GM18519 (cell line): Measurements from ENCODE around the gene ZNF217.
"Not testable (repeated sequence)": the region's sequence is repeated elsewhere in the genome, so short reads cannot be mapped to it uniquely, and the experiment has no call there.

Experiments used
- ATAC-seq: cut with Tn5 transposase; IDR thresholded peaks from one replicate; pipeline ENCODE4 v1.9.1; 2021; ENCODE audit warnings: mild to moderate bottlenecking, moderate library complexity; ENCODE audit not compliant: unreplicated experiment, low FRiP score

The ZNF217 gene

GRCh38 chr20:53584550-53584913 is 9.1 kb downstream of the ZNF217 start:
- ATAC-seq = not testable (repeated sequence)

DNA sequence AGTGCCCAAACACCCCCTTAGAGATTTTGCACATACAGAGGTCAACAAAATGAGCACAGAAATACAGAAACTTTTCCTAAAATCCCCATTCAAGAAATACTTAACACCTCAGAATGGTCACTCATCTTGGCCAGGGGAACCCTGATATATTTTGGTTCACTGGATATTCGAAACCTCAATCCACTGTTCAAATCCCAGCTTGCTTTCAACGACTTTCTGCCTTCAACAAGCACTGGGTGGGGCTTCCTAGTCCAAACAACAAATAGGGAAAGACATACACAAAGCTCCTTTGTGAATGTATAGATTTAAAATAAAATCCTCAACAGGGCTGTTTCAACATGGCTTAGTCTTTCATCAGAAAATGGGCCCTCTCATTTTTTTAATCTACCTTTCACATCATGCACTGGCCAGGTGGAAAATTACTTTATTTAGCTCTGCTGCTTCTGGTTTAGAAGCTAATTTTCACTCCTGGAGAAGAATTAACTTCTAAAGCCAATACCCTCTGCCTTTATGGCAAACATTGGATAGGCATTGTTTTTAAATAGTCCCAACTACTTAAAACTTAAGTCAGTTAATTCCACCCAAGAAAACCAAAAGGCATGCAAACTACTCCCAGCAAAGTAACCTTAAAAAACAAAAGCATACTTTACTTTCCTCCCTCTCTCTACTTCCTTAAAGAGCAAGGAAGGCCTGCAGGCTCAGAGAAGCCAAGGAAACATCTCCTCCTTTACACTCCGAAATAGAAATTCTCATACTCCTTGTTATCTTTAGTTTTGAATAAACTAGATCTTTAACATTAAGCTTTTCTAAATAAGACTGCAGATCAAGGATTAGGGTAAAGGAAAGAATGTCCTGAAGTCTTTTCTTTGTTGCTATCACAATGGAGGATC is 9.7 kb downstream of the ZNF217 start:
- not testable (repeated sequence) for ATAC-seq

DNA sequence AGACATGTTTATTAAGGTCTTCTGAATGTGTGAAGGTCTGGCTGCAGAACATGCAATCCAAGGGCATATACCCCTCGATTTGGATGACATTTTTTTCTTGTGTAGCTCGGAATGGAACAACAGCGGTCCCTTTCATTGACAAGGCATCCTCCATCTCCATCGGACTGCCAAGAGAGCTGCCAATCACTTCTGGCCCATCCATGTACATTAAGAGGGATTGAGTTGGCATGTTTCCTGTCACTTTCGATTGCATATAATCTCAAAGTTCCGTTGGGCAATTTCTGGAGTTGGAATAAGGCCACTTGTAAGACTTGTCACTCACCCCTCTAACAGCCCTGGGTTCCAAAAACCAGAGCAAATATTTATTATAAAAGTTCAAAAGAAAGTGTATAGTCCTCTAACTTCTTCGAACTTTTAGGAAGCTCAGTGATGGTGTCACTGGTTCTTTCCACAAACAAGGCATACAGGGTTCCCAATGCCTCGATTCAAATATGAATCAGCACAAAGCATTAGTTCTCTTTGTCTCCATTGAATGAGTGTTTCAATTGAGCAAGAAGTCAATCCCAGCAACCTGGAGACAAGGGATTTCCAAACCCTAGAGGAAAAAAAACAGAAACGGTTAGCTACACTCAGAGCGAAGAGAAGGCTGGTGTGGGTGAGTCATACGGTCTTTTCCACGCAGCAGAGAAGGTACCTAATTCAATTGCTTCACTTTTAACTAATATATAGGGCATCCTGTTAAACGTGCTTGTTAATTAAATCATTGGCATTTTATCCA is 10.9 kb downstream of the ZNF217 start:
- ATAC-seq = no peak

DNA sequence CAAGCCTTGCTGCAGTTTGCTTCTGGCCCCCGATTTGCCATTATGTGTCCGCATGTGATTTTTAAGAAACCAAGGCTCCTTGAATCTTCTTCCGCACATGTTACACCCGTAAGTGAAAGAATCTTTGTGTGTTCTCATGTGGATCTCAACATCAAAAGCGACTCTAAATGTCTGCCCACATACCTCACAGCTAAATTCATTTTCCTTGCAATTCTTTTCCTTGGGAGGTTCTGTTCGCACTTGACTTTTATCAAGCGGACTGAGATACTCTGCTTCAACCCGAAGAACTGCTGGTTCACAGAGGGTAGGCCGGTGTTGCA is 11.4 kb downstream of the ZNF217 start:
- ATAC-seq = no peak

DNA sequence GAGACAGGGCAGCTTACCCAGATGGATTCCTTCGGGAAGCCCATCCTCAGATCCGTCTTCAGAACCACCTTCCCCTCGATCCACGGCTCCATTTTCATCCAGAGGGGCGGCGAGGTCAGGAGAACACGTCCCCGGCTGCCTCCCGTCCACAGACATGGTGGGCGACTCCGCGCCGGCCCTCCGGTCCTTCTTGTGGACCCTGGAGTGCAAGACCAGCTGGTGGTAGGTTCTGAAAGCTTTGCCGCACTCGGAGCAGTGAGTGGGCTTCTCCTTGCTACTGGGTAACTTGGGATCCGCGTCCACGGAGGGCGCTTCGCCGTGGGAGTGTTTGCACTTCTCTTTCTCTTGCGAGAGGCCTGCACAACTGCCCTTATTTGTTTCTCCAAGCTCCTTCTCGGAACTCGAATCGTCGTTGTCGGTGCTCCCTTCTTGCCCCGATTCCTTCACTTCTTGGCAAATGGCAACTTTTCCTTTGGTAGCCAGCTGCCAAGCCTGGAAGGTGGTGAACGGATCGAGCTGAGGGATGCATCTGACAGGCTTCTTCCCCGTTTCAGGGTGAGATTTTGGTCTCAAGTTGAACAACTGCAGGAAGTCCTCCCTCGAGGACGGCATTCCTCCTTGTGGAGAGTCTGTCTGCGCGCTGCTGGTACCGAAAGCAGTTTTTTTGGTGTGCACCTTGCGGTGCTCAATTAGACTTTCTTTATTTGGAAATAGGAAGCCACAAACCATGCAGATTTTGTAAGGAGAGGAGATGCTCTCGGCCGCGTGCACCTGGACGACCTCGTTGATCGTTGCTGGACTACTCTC is 12.0 kb downstream of the ZNF217 start:
- no peak for ATAC-seq

DNA sequence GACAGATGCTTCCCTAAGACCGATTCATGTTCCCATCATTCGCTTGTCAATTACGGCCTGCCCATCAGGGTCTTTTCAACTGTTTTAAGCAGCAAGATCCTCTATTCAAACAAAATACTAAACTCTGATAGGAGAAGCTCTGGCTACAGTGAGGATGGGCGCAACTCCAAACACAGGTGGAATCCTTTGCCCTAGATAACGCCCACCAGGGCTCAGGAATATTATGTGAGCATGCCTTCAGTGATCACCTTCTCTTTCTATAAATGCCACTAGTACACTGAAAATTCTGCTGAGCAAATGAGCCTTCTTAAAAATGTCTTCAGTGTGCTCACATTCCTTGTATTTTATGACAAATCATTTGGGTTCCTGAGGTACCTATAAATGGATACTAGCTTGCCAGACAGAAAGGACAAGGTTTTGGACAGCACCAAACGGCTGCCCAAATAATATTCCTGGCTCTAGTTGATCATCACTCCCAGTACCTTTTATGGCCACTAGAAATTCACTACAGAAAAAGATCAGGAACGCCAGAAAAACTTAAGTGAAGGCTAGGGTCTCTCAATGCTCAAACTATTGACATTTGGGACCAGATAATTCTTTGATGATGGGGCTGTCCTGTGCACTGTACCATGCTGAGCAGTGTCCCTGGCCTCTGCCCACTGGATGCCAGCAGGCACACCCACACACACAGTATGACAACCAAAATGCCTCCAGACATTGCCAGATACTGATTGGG is 13.1 kb downstream of the ZNF217 start:
- no peak for ATAC-seq

GRCh38 chr20:53579581-53580375 is 13.9 kb downstream of the ZNF217 start:
- ATAC-seq = no peak

GRCh38 chr20:53579266-53579580 is 14.4 kb downstream of the ZNF217 start:
- no peak for ATAC-seq

DNA sequence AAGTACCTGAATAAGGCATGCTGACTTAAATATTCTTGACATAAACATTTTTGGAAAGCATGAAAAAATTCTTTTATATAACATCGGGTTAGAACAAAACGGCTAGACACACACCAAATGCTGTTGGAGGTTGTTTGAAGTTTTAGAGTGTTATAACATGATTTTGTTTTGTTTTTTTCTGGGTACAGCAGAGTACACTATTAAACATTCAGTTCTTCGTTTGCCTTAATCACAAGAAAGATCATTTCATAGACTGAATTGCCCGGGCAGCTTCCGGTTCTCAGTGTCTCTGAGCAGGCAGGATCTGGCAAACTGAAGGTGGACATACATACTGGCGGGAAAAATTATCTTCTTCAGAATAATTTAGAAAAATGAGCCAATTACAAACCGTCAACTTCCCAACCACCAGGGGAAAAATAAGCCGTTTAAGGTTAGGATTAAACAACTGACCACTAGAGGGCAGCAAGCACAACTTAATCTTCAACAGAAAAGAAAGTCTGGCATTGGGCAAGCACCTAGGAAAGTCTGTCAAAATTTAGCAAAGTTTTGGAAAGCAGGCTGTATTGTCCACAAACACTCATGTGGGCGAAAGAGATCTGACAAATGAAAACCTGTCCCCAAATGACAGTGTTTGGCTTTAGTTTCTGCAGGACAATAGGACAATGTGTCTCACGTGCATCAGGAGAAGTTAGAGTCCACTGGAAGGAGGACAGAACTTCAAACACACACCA is 15.0 kb downstream of the ZNF217 start:
- no peak for ATAC-seq

DNA sequence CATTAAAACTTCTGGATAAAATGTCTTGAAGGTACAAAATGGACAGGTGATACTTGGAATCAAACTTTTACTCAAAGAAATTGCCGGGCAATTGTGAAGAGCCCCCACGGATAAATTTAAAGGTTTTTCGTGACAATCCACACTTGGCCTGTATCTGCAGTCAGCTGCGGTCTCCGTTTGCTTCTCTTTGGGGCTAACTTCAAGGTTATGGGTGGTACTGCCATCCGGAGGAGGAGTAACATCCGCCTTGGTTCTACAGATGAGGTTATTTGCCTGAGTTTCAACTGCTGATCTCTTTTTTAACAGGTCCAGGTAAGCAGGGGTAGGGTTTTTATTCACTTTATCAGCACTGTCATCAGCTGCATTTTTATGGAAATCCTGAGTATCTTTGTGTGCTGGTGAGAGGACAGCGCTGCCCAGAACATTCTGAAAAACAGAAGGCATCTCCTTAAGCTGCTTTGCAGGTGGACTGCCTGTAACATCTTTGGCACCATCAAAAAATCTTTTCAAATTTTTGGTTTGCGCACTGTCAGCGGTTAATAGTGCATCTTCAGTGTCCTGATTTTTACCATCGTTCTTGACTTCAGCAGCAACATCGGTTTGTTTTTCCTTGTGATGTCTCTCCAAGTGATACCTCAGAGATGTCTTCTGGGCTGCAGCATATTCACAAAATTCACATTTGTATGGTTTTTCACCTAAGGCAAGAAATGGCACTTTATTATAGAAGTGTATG is 16.9 kb downstream of the ZNF217 start:
- ATAC-seq = no peak

DNA sequence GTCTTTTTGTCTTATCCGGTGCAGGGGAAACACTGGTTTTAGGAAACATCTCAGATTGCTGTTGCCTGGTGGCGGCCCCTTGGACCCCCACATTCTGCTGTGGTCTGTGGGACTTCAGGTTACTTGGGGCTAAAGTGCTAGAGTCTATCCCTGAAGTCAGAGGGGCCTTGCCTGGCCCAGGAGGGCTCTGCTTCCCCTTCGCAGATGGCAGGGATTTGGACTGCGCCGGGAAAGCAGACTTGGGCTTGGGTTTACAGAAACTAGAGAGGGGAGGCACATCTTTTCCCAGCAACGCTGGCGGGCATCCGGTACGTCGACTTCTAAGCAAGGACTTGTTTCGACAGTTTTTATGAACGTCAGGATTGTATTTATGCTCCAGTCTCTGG is 17.5 kb downstream of the ZNF217 start:
- no peak for ATAC-seq

DNA sequence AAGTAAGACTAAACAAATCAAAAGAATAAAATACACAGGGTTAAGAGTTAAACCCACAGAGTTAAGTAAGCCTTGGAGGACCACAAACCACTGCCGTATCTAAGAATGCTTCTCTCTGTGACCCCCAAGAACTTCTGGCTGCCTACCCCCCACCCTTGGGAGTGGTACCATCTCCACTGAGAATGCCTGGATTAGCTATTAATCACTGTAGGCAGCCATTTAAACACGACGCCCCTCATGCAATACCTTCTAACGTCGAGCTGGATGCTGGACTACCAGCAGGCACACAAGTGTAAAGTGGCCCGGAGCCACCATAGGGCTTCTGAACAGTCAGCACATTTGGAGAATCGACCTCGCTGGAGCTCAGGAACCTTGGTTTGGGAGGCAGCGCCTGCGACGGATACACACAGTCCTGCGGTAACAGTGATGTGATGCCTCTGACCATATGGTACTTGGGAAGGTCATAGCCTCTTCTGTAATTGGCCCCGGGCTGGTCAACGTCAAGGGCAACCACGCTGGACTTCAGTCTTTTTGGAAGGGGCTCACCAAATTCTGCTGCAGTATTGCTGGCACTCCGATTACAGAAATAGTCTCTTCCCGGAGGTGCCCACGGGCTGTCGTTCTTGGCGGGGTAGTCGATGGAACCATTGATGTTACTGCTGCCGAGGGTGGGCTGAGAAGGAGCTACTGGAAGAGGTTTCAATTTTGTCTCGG is 18.0 kb downstream of the ZNF217 start:
- no peak for ATAC-seq

GRCh38 chr20:53574819-53575218 is 18.8 kb downstream of the ZNF217 start:
- ATAC-seq = no peak

- no peak for ATAC-seq
Observed at GRCh38 chr20:53574259-53574789, 19.3 kb downstream of the ZNF217 start.

GRCh38 chr20:53571555-53572286 is 21.9 kb downstream of the ZNF217 start:
- no peak for ATAC-seq

DNA sequence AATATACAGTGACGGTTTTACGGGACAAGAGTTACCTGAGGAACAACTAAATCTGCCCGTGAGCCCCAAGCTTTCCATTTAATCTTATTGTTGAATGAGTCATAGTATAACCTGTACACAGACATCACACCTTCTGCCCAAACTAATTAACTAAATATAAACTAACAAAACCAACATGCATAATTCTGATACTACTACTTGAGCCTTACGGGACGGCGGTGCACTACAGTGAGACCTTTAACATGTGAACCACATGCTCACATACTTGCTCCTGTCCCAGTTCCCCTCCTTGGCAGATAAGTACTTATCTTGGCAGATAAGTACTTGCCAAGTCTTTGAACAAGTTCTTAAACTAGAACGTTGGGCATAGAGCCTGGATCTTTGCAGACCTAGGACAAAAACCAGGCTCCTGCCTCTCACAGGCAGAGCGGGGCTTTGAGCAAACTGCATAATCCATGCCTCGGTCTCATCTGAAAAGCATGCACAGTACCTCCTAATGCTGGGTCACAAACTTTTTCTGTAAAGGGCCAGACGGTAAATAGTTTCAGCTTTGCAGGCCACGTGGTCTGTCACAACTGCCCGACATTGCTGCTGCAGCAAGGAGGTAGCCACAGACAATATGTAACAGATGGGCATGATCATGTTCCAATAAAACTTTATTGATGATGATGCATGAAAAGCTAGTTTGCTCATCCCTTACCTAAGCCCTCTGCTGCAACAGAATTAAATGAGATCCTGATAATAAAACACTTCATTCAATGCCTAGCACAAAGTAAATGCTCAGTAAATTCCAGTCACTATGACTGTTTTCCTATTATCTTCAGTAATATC is 23.0 kb downstream of the ZNF217 start:
- no peak for ATAC-seq
